ENCODE data around the gene TMPRSS13. TPM values are rescaled to one million over a fixed set of nuclear protein-coding genes. Genes with fewer than 3 reads are reported as not detected.

The TMPRSS13 gene
- polyA plus RNA-seq, 1 donor from 2014 or later: not detected

- H2AFZ ChIP-seq (ENCODE audit: low read depth, low read length): no peak overlapping the region
- no peaks in the 10 kb centered on the region for H3F3A ChIP-seq (ENCODE audit: insufficient read depth, low read length, poor library complexity, severe bottlenecking)
- no peak overlapping the region for H3K4me2 ChIP-seq (ENCODE audit: low read length)
- H3K27me3 ChIP-seq (ENCODE audit: insufficient read depth, low read depth, low read length): no peaks in the 10 kb centered on the region
- H3K79me2 ChIP-seq (replicated peaks; ENCODE audit: insufficient read depth, low read length): no peaks in the 10 kb centered on the region
- H3K4me3 ChIP-seq (ENCODE audit: low read length): no peak overlapping the region
- H3K9ac ChIP-seq (ENCODE audit: low read length): no peak overlapping the region
- TF ChIP-seq RAD21 (conservative IDR thresholded peaks at IDR 0.05): no peak
- no peak overlapping the region for H3K27ac ChIP-seq (ENCODE audit: low read length)
- no peaks in the 10 kb centered on the region for H3K36me3 ChIP-seq (ENCODE audit: insufficient read depth, low read length)
- H3K9me3 ChIP-seq (ENCODE audit: low read length): no peaks in the 10 kb centered on the region
- H3K9me2 ChIP-seq (ENCODE audit: insufficient read depth, low read length): no peaks in the 10 kb centered on the region
- no peaks in the 10 kb centered on the region for H4K20me1 ChIP-seq (ENCODE audit: insufficient read depth)
Measured at GRCh38 chr11:117925198-117925925, 3.8 kb downstream of the TMPRSS13 start.

GRCh38 chr11:117924631-117925170, 4.5 kb downstream of the TMPRSS13 start:
- Histone ChIP-seq H3K79me2 (replicated peaks; ENCODE audit: insufficient read depth, low read length) (no peaks in the 10 kb centered on the region), H3K27ac (ENCODE audit: low read length) (no peak overlapping the region), H3K9me2 (ENCODE audit: insufficient read depth, low read length) (no peaks in the 10 kb centered on the region), H3K4me3 (ENCODE audit: low read length) (no peak overlapping the region), H3K36me3 (ENCODE audit: insufficient read depth, low read length) (no peaks in the 10 kb centered on the region), H3K9me3 (ENCODE audit: low read length) (no peaks in the 10 kb centered on the region), H4K20me1 (ENCODE audit: insufficient read depth) (no peaks in the 10 kb centered on the region), H3K27me3 (ENCODE audit: insufficient read depth, low read depth, low read length) (no peaks in the 10 kb centered on the region), H3K4me2 (ENCODE audit: low read length) (no peak overlapping the region), H2AFZ (ENCODE audit: low read depth, low read length) (no peak overlapping the region), H3K9ac (ENCODE audit: low read length) (no peak overlapping the region), H3F3A (ENCODE audit: insufficient read depth, low read length, poor library complexity, severe bottlenecking) (no peaks in the 10 kb centered on the region)
- TF ChIP-seq REST (IDR thresholded peaks at IDR 0.05; ENCODE audit: borderline replicate concordance): no peak

GRCh38 chr11:117923773-117924172, 5.4 kb downstream of the TMPRSS13 start:
- H3K9ac ChIP-seq (ENCODE audit: low read length): no peak overlapping the region
- no peaks in the 10 kb centered on the region for H3F3A ChIP-seq (ENCODE audit: insufficient read depth, low read length, poor library complexity, severe bottlenecking)
- no peaks in the 10 kb centered on the region for H3K36me3 ChIP-seq (ENCODE audit: insufficient read depth, low read length)
- no peak overlapping the region for H3K4me3 ChIP-seq (ENCODE audit: low read length)
- no peaks in the 10 kb centered on the region for H4K20me1 ChIP-seq (ENCODE audit: insufficient read depth)
- no peaks in the 10 kb centered on the region for H3K79me2 ChIP-seq (replicated peaks; ENCODE audit: insufficient read depth, low read length)
- H3K9me3 ChIP-seq (ENCODE audit: low read length): no peaks in the 10 kb centered on the region
- H3K27ac ChIP-seq (ENCODE audit: low read length): no peak overlapping the region
- H2AFZ ChIP-seq (ENCODE audit: low read depth, low read length): no peak overlapping the region
- no peaks in the 10 kb centered on the region for H3K9me2 ChIP-seq (ENCODE audit: insufficient read depth, low read length)
- no peaks in the 10 kb centered on the region for H3K27me3 ChIP-seq (ENCODE audit: insufficient read depth, low read depth, low read length)
- no peak for TF ChIP-seq EZH2 (IDR thresholded peaks at IDR 0.05; ENCODE audit: borderline replicate concordance, insufficient read depth, low read length, poor library complexity, severe bottlenecking)
- TF ChIP-seq TAF1 (IDR thresholded peaks at IDR 0.05; ENCODE audit: low read depth): no peak
- TF ChIP-seq RAD21 (conservative IDR thresholded peaks at IDR 0.05): no peak
- TF ChIP-seq SMC3 (conservative IDR thresholded peaks at IDR 0.05; ENCODE audit: poor library complexity): no peak
- H3K4me2 ChIP-seq (ENCODE audit: low read length): no peak overlapping the region

Measured in neural cell (in vitro differentiated cells).